OCI-LY1 (cell line): Measurements from ENCODE around the gene PTH1R.

Experiments
- CTCF ChIP-seq: fragments of 200-600 bp; sonication (generic), shearing (Covaris generic); IDR thresholded peaks from 2 replicates; pipeline ENCODE4 v1.5.1; 2017; ENCODE audit warnings: mild to moderate bottlenecking, antibody characterized with exemption, low read length, moderate library complexity, mixed read lengths
- EZH2 ChIP-seq: fragments of 200-600 bp; sonication (generic), shearing (Covaris generic); IDR thresholded peaks from 2 replicates; pipeline ENCODE4 v1.8.0; 2017; ENCODE audit warnings: borderline replicate concordance, mixed run types, mild to moderate bottlenecking, antibody characterized with exemption, low read length, moderate library complexity, mixed read lengths

- TF ChIP-seq CTCF (no peak), EZH2 (no peak)
Observed at GRCh38 chr3:46833346-46834300, 43.9 kb upstream of the PTH1R start.
